OCI-LY7 (cell line): ENCODE results near the gene BTBD17. TPM values are rescaled to one million over a fixed set of nuclear protein-coding genes. Genes with fewer than 3 reads are reported as not detected.

ENCODE experiments used
- BruUV-seq: library from RNA; stranded (reverse); fragments of 400-500 nt; replicated peaks from 2 replicates; lab custom pipeline; 2021; lab: Mats Ljungman, UMichigan
- CTCF ChIA-PET: fragments of 300-600 bp; sonication (Branson Sonifier 250); formaldehyde crosslinking; loops from one replicate; lab custom pipeline; 2022; ENCODE audit warnings: antibody characterized with exemption; ENCODE audit not compliant: unreplicated experiment; lab: Charles Lee
- POLR2A ChIA-PET: fragments of 300-600 bp; sonication (Branson Sonifier 250); formaldehyde crosslinking; loops from one replicate; lab custom pipeline; 2022; ENCODE audit warnings: antibody characterized with exemption; lab: Charles Lee
- DNase-seq: peaks from one replicate; pipeline ENCODE4 v3.0.0-alpha.2; 2015; ENCODE audit warnings: low spot score
- H2AFZ ChIP-seq: fragments of 200-600 bp; sonication (generic), shearing (Covaris generic); 2 replicates; pipeline ENCODE4 v1.6.1; 2014; ENCODE audit warnings: mild to moderate bottlenecking, antibody characterized with exemption, low read length, moderate library complexity
- H3K27ac ChIP-seq: fragments of 200-600 bp; sonication (generic); 2 replicates; pipeline ENCODE4 v1.5.1; 2014; ENCODE audit warnings: mixed run types, low read depth, mild to moderate bottlenecking, moderate library complexity, low read length, inconsistent platforms; ENCODE audit not compliant: poor library complexity, severe bottlenecking
- H3K36me3 ChIP-seq: fragments of 200-600 bp; sonication (generic); 2 replicates; pipeline ENCODE4 v1.6.1; 2014; ENCODE audit warnings: mild to moderate bottlenecking, antibody characterized with exemption, low read length, moderate library complexity, mixed read lengths; ENCODE audit not compliant: insufficient read depth
- H3K4me1 ChIP-seq: fragments of 200-600 bp; sonication (generic); 2 replicates; pipeline ENCODE4 v1.5.1; 2014; ENCODE audit warnings: mild to moderate bottlenecking, low read length; ENCODE audit not compliant: insufficient read depth, poor library complexity, severe bottlenecking
- H3K4me2 ChIP-seq: fragments of 200-600 bp; sonication (generic); 2 replicates; pipeline ENCODE4 v1.6.1; 2014; ENCODE audit warnings: mild to moderate bottlenecking, low read length
- H3K4me3 ChIP-seq: fragments of 200-600 bp; sonication (generic); 2 replicates; pipeline ENCODE4 v1.5.1; 2014; ENCODE audit warnings: mild to moderate bottlenecking, low read depth, low read length; ENCODE audit not compliant: poor library complexity, severe bottlenecking
- H3K79me2 ChIP-seq: fragments of 200-600 bp; sonication (generic); 2 replicates; pipeline ENCODE4 v1.6.1; 2016; ENCODE audit warnings: low read depth, mild to moderate bottlenecking, low read length, moderate library complexity, mixed read lengths; ENCODE audit not compliant: insufficient read depth
- H3K9me2 ChIP-seq: fragments of 200-600 bp; sonication (generic); 2 replicates; pipeline ENCODE4 v1.6.1; 2016; ENCODE audit warnings: mild to moderate bottlenecking, low read length, mixed read lengths; ENCODE audit not compliant: insufficient read depth
- H3K9me3 ChIP-seq: fragments of 200-600 bp; sonication (generic); 2 replicates; pipeline ENCODE4 v1.6.1; 2014; ENCODE audit warnings: mild to moderate bottlenecking, mixed run types, low read length, mixed read lengths
- H4K20me1 ChIP-seq: fragments of 200-600 bp; sonication (generic); 2 replicates; pipeline ENCODE4 v1.6.1; 2014; ENCODE audit warnings: mild to moderate bottlenecking, antibody characterized with exemption, low read length, moderate library complexity, mixed read lengths; ENCODE audit not compliant: insufficient read depth
- EZH2phosphoT487 ChIP-seq: fragments of 200-600 bp; sonication (generic); IDR thresholded peaks from 2 replicates; pipeline ENCODE4 v1.6.1; 2018; ENCODE audit warnings: low read depth, borderline replicate concordance, mild to moderate bottlenecking, mixed run types, antibody characterized with exemption, low read length, moderate library complexity, mixed read lengths
- intact Hi-C: fragments of 100-400 bp; cut with micrococcal nuclease; formaldehyde crosslinking; loops from one replicate; pipeline ENCODE4 v1.10.0; 2022; ENCODE audit not compliant: unreplicated experiment
- total RNA-seq, 2 experiments: library from RNA; depleted of rRNA in 1 of 2; stranded (reverse); fragments of >200 nt in 1 of 2; shearing (Covaris generic) in 1 of 2; gene quantifications; 2 replicates each; pipeline ENCODE4 v1.2.3, GENCODE V29; 2014 to 2022
- TF ChIP-seq, protein P1 (sequence below): fragments of 200-600 bp; sonication (generic); conservative IDR thresholded peaks from 2 replicates; pipeline ENCODE4 v1.5.1; 2014; ENCODE audit warnings: mild to moderate bottlenecking, antibody characterized with exemption, low read length, moderate library complexity, mixed read lengths

Gene BTBD17
- total RNA-seq, 2 experiments from 2014 or later: not detected

DNA sequence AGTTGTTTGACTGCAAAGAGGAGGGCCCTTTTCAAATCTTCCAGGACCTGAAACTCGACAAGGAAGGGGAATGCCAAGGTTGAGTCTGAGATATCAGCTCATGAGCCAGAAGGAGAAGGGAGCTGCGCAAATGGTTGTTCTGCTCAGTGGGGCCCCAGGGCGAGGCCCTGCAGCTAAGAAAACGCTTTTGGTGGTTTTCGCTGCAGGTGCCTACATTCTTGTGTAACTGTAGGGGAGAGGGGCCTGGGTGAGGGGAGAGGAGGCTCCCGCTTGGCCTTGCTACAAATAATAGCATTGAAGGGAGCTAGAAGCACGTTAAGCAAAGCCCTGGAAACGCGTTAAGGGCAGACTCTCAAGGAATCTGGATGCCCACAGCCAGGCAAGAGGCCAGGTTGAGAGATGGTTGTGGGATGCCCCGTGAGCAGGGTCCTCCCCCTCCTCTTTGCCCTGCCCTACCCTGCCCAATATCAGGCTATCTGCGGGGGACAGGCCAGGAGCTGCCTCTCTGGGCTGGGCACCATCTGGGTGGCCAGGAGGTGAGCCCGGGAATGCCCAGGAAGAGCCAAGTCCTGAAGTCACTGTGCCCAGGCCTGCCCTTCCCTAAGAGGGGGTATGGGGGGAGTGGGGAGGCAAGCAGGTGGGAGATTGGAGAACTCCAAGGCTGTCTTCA lies 27.6 kb upstream of the BTBD17 start:
- Histone ChIP-seq H3K4me1 (no peaks in the 10 kb centered on the region), H2AFZ (no peak overlapping the region), H3K36me3 (no peaks in the 10 kb centered on the region), H3K9me3 (no peaks in the 10 kb centered on the region), H4K20me1 (no peaks in the 10 kb centered on the region), H3K9me2 (no peaks in the 10 kb centered on the region), H3K4me2 (no peak overlapping the region), H3K79me2 (no peaks in the 10 kb centered on the region), H3K4me3 (no peak overlapping the region), H3K27ac (no peak overlapping the region)
- POLR2A ChIA-PET: interaction anchor here (0.8 kb wide), 1 partner anchor 32 kb away, joined by 3 read pairs; no protein-coding TSS in a partner anchor
- TF ChIP-seq, protein P1, sequence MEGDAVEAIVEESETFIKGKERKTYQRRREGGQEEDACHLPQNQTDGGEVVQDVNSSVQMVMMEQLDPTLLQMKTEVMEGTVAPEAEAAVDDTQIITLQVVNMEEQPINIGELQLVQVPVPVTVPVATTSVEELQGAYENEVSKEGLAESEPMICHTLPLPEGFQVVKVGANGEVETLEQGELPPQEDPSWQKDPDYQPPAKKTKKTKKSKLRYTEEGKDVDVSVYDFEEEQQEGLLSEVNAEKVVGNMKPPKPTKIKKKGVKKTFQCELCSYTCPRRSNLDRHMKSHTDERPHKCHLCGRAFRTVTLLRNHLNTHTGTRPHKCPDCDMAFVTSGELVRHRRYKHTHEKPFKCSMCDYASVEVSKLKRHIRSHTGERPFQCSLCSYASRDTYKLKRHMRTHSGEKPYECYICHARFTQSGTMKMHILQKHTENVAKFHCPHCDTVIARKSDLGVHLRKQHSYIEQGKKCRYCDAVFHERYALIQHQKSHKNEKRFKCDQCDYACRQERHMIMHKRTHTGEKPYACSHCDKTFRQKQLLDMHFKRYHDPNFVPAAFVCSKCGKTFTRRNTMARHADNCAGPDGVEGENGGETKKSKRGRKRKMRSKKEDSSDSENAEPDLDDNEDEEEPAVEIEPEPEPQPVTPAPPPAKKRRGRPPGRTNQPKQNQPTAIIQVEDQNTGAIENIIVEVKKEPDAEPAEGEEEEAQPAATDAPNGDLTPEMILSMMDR: no peak
- TF ChIP-seq EZH2phosphoT487: no peak
- intact Hi-C loops: no loop called here
- BruUV-seq: no TSS peak
- DNase-seq: no peak
- CTCF ChIA-PET: no interaction called here

DNA sequence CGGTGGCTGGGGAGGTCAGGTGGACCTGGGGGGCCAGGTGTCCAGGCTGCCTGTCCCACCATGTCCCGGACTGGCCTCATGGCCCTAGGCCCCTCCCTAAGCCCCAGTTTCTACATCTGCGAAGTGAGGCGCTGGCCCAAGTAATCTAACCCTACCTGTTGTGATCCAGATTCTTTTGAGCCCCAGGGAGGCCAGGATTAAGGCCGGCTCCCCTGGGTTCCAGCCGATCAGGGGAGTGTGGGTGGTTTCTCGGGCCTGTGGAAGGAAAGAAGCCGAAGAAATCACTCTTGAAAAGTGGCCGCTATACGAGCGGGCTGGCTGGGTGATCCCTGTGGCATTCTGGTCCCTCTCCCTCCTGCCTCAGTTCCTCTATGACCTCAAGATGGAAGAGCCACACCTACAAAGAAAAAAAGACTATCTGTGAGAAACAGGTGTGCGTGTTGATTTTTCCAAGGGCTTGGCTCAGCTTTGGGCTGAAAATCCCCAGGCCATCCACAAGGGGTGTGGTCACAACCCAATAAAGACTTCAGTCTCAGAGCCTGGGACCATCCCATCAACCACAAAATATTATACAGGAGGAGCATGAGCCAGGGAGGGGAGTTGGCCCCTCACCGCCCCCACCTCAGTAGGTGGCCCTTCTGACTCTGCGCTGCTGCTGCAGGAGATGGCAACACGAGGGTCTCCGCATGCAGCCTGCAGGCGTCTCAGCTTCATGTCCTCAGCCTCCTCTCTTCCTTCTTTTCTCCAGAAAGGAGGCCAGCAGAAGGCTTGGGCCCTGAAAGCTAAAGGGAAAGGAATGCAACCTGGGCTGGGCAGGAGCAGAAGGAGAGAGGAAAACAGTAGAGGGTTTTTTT lies 25.9 kb upstream of the BTBD17 start:
- intact Hi-C loops: no loop called here
- Histone ChIP-seq H3K4me1 (no peaks in the 10 kb centered on the region), H3K4me2 (no peak overlapping the region), H3K27ac (no peak overlapping the region), H4K20me1 (no peaks in the 10 kb centered on the region), H3K79me2 (no peaks in the 10 kb centered on the region), H3K4me3 (no peak overlapping the region), H3K36me3 (no peaks in the 10 kb centered on the region), H3K9me3 (no peaks in the 10 kb centered on the region), H2AFZ (no peak overlapping the region), H3K9me2 (no peaks in the 10 kb centered on the region)
- ChIA-PET POLR2A (interaction anchor here (0.5 to 0.6 kb wide), 2 partner anchors 11 to 54 kb away, joined by 4 to 5 read pairs; no protein-coding TSS in a partner anchor), CTCF (no interaction called here)
- BruUV-seq: no TSS peak
- TF ChIP-seq, protein P1: no peak
- TF ChIP-seq EZH2phosphoT487: no peak
- no peak for DNase-seq
